Neural cell (in vitro differentiated cells): ENCODE data around the gene CDX1. TPM values are rescaled to one million over a fixed set of nuclear protein-coding genes. Genes with fewer than 3 reads are reported as not detected.

Experiments
- polyA plus RNA-seq: library from polyadenylated mRNA; depleted of rRNA; stranded (reverse); fragments of >200 nt; gene quantifications from 2 replicates; pipeline ENCODE4 v1.2.3, GENCODE V29; 2014

The CDX1 gene
- polyA plus RNA-seq, 1 donor from 2014 or later, result not detected

Other genes with a start within 250 kb of the CDX1 start
- not detected in 2 replicates for gene PDE6A, start 222.0 kb upstream of the CDX1 start, polyA plus RNA-seq
- gene SLC26A2, start 206.0 kb upstream of the CDX1 start, polyA plus RNA-seq, result 5.3 and 5.4 TPM in 2 replicates
- 3.0 and 6.5 TPM in 2 replicates for gene TIGD6, start 166.1 kb upstream of the CDX1 start, polyA plus RNA-seq
- 66.6 and 68.4 TPM in 2 replicates for gene HMGXB3, start 166.0 kb upstream of the CDX1 start, polyA plus RNA-seq
- not detected in 2 replicates for gene CSF1R, start 80.2 kb upstream of the CDX1 start, polyA plus RNA-seq
- not detected in 2 replicates for gene PDGFRB, start 10.9 kb upstream of the CDX1 start, polyA plus RNA-seq
- 1.5 and 4.6 TPM in 2 replicates for gene SLC6A7, start 23.3 kb downstream of the CDX1 start, polyA plus RNA-seq
- 61.7 and 73.9 TPM in 2 replicates for gene CAMK2A, start 123.0 kb downstream of the CDX1 start, polyA plus RNA-seq
- gene ARSI, start 136.1 kb downstream of the CDX1 start, polyA plus RNA-seq, result not detected in 2 replicates
- 6.5 and 8.5 TPM in 2 replicates for gene TCOF1, start 190.9 kb downstream of the CDX1 start, polyA plus RNA-seq
- not detected in 2 replicates for gene CD74, start 246.1 kb downstream of the CDX1 start, polyA plus RNA-seq